ENCODE results near the gene CABYR.

DNA sequence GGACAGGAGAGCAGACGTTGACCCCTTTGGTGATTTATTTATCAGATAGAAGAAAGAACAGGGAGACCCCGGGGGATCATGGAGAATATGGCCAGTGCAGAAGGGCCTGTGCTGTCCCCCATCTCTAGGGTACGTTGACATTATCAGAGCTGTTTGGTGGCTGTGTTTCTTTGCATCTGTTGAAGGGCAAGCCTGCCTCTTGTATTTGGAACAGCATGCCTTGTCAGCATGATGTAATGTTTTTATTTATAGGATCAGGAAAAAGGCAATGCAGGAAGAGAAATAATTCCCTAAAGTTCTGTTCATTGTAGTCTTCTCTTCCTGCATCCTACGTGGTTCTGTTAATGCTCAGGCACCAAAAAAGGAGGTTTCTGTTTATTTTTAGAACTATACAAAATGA is 49.8 kb upstream of the CABYR start:
- TF ChIP-seq CTCF (IDR thresholded peaks at IDR 0.05) = no peak
- TF ChIP-seq EP300 (IDR thresholded peaks at IDR 0.05) = no peak
